Mesendoderm (in vitro differentiated cells): ENCODE measurements around the gene CKAP2.

ENCODE experiments used
- DNase-seq: peaks from one replicate; pipeline ENCODE4 v3.0.0; 2013
- H2AK5ac ChIP-seq: 2 replicates; pipeline ENCODE4 v1.6.1; 2013; ENCODE audit warnings: low read length, inconsistent platforms
- H2BK120ac ChIP-seq: 2 replicates; pipeline ENCODE4 v1.6.1; 2013; ENCODE audit warnings: low read depth, mild to moderate bottlenecking, low read length, moderate library complexity, mixed read lengths
- H2BK15ac ChIP-seq: replicated peaks from 2 replicates; pipeline ENCODE4 v1.6.1; 2013; ENCODE audit warnings: low read depth, mild to moderate bottlenecking, moderate library complexity
- H2BK5ac ChIP-seq: 2 replicates; pipeline ENCODE4 v1.6.1; 2013; ENCODE audit warnings: low read length, inconsistent platforms
- H3K18ac ChIP-seq: 2 replicates; pipeline ENCODE4 v1.6.1; 2013; ENCODE audit warnings: mild to moderate bottlenecking, low read length, mixed read lengths
- H3K23ac ChIP-seq: one replicate; pipeline ENCODE4 v1.6.1; 2013; ENCODE audit warnings: low read length
- H3K27ac ChIP-seq: 2 replicates; pipeline ENCODE4 v1.5.1; 2013; ENCODE audit warnings: low read depth, mild to moderate bottlenecking, inconsistent platforms, low read length, moderate library complexity
- H3K27me3 ChIP-seq: 2 replicates; pipeline ENCODE4 v1.6.1; 2013; ENCODE audit warnings: low read length, control low read depth, mild to moderate bottlenecking, inconsistent platforms; ENCODE audit not compliant: insufficient read depth, poor library complexity
- H3K36me3 ChIP-seq: 2 replicates; pipeline ENCODE4 v1.6.1; 2013; ENCODE audit warnings: low read length, inconsistent platforms; ENCODE audit not compliant: control insufficient read depth, insufficient read depth
- H3K4ac ChIP-seq: one replicate; pipeline ENCODE4 v1.6.1; 2013; ENCODE audit warnings: low read depth, mild to moderate bottlenecking, low read length, moderate library complexity
- H3K4me1 ChIP-seq: 2 replicates; pipeline ENCODE4 v1.6.1; 2013; ENCODE audit warnings: low read depth, low read length, inconsistent platforms; ENCODE audit not compliant: control insufficient read depth
- H3K4me2 ChIP-seq: 2 replicates; pipeline ENCODE4 v1.6.1; 2013; ENCODE audit warnings: low read length
- H3K4me3 ChIP-seq: 2 replicates; pipeline ENCODE4 v1.5.1; 2013; ENCODE audit warnings: mild to moderate bottlenecking, low read length
- H3K56ac ChIP-seq: one replicate; pipeline ENCODE4 v1.6.1; 2013; ENCODE audit warnings: low read length
- H3K79me1 ChIP-seq: 2 replicates; pipeline ENCODE4 v1.6.1; 2013; ENCODE audit warnings: low read length, inconsistent platforms
- H3K79me2 ChIP-seq: 2 replicates; pipeline ENCODE4 v1.6.1; 2013; ENCODE audit warnings: mild to moderate bottlenecking, low read length; ENCODE audit not compliant: control insufficient read depth, insufficient read depth
- H3K9ac ChIP-seq: 2 replicates; pipeline ENCODE4 v1.6.1; 2013; ENCODE audit warnings: low read length, inconsistent platforms
- H4K5ac ChIP-seq: one replicate; pipeline ENCODE4 v1.6.1; 2013; ENCODE audit warnings: low read length
- H4K8ac ChIP-seq: one replicate; pipeline ENCODE4 v1.6.1; 2013; ENCODE audit warnings: low read depth, mild to moderate bottlenecking, control low read depth, low read length, moderate library complexity
- WGBS: extraction: QIAGEN DNeasy Blood & Tissue Kit; methylation state at CpG from one replicate; pipeline ENCODE4 v1.1.7; 2013; ENCODE audit warnings: low lambda C conversion rate, missing lambda C conversion rate; ENCODE audit not compliant: insufficient coverage; ENCODE audit errors: extremely low coverage; 5-methylcytosine and 5-hydroxymethylcytosine counted together

The CKAP2 gene

DNA sequence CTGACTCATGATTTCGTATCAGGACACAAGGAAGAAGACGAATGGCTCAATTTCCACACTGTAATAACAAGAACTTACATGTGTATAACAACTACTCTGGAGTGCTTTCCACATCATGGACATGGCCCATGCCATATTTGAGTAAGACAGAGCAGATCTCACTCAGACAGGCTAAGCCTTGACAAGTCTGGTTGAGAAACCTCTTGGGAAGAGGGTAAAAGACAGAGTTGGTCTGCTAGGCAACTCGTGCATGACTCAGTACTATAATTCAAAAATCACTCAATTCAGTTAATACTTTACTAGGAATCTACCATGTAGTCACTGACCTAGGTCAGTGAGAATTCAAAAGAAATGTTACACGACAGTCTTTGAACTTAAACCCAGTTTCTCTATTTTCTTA lies 43.6 kb upstream of the CKAP2 start:
- WGBS, result no CpG with 5 or more reads among the region's 4 CpGs
- Histone ChIP-seq H3K4me3 (no peak overlapping the region), H2BK15ac (no peak overlapping the region), H4K5ac (no peak overlapping the region), H2AK5ac (no peak overlapping the region), H3K79me2 (no peaks in the 10 kb centered on the region), H2BK5ac (no peak overlapping the region), H2BK120ac (no peak overlapping the region), H3K4ac (no peak overlapping the region), H3K4me1 (no peaks in the 10 kb centered on the region), H3K18ac (no peak overlapping the region), H4K8ac (no peak overlapping the region), H3K79me1 (no peaks in the 10 kb centered on the region), H3K36me3 (peaks cover 1% of the 10 kb centered on the region), H3K23ac (no peak overlapping the region), H3K9ac (no peak overlapping the region), H3K4me2 (no peak overlapping the region), H3K27me3 (no peaks in the 10 kb centered on the region), H3K27ac (no peak overlapping the region), H3K56ac (no peak overlapping the region)
- DNase-seq, result no peak

DNA sequence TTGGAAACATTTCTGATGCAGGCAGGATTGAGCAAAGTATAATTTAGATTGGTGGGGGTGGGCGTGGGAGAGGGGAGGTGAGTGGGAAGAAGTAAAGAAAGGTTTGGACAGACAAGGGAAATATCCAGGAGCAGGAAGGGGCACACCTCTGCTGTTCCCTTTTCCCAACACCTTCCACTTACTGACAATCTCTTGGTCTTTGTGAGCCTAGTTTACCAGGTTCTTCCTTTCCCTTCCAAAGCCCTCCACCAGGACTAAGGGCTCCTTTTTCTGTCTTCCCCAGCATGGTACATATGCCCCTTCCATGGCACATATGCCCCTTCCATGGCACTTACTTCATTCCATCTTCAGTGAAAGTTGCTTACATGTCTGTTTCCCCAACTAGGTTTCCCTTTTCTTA lies 43.1 kb upstream of the CKAP2 start:
- no peak overlapping the region for H3K23ac ChIP-seq
- no peaks in the 10 kb centered on the region for H3K79me2 ChIP-seq
- H2BK15ac ChIP-seq, result no peak overlapping the region
- no peaks in the 10 kb centered on the region for H3K79me1 ChIP-seq
- H3K27ac ChIP-seq, result no peak overlapping the region
- H2AK5ac ChIP-seq, result no peak overlapping the region
- H3K4me2 ChIP-seq, result no peak overlapping the region
- no peak overlapping the region for H3K56ac ChIP-seq
- H3K9ac ChIP-seq, result no peak overlapping the region
- H3K18ac ChIP-seq, result no peak overlapping the region
- H2BK5ac ChIP-seq, result no peak overlapping the region
- no peak overlapping the region for H4K5ac ChIP-seq
- no peak overlapping the region for H3K4me3 ChIP-seq
- peaks cover 1% of the 10 kb centered on the region for H3K36me3 ChIP-seq
- no peaks in the 10 kb centered on the region for H3K4me1 ChIP-seq
- no peak overlapping the region for H3K4ac ChIP-seq
- H2BK120ac ChIP-seq, result no peak overlapping the region
- H4K8ac ChIP-seq, result no peak overlapping the region
- no peaks in the 10 kb centered on the region for H3K27me3 ChIP-seq
- no peak for DNase-seq
- no CpG with 5 or more reads among the region's 1 CpG for WGBS

DNA sequence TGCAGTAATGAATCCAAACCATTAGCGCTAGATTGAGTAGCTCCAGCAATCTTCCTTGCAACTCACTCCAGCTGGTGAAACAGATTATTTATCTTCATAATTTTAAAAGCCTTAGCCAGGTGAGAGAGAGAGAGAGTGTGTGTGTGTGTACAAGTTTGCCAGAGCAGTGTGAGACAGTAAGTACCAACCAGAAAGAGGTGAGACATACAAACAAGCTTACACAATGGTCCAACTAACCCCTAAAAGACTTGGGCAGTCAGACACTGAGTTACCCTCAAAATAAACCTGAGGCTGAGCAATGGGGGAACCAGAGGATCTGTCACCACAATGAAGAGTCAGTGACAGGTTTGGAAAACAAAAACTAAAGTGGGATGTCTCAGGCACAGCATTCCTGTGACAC lies 41.2 kb upstream of the CKAP2 start:
- Histone ChIP-seq H4K5ac (no peak overlapping the region), H3K79me1 (no peaks in the 10 kb centered on the region), H3K4me2 (no peak overlapping the region), H3K56ac (no peak overlapping the region), H4K8ac (no peak overlapping the region), H2BK120ac (no peak overlapping the region), H3K79me2 (no peaks in the 10 kb centered on the region), H3K4me3 (no peak overlapping the region), H3K27me3 (no peaks in the 10 kb centered on the region), H3K9ac (no peak overlapping the region), H3K4me1 (no peaks in the 10 kb centered on the region), H2BK5ac (no peak overlapping the region), H3K4ac (no peak overlapping the region), H3K23ac (no peak overlapping the region), H2AK5ac (no peak overlapping the region), H3K27ac (no peak overlapping the region), H3K18ac (no peak overlapping the region), H3K36me3 (peaks cover 1% of the 10 kb centered on the region), H2BK15ac (no peak overlapping the region)
- no peak for DNase-seq
- WGBS, result no CpG with 5 or more reads among the region's 1 CpG

DNA sequence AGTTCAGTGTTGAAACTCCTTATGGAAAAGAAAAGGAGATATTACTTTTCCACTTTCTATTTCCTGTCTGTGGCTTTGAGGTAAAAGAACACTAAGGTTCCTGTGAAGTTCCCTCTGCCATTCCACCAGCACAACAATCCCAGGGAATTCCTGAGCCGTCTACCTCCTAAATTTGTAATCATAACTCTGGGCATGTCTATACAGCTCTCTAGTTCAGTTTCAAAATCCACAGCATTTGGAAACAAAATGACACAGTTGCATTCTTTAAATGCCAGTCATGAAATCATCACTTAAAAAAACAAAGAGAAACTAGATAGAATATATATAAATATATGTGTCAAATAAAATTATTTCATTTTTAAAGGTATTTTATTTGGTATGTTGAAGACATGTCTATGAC lies 40.3 kb upstream of the CKAP2 start:
- Histone ChIP-seq H2AK5ac (no peak overlapping the region), H3K27me3 (no peaks in the 10 kb centered on the region), H3K4me1 (no peaks in the 10 kb centered on the region), H4K5ac (no peak overlapping the region), H3K79me1 (no peaks in the 10 kb centered on the region), H3K56ac (no peak overlapping the region), H2BK120ac (no peak overlapping the region), H3K9ac (no peak overlapping the region), H3K4ac (no peak overlapping the region), H3K4me3 (no peak overlapping the region), H2BK15ac (no peak overlapping the region), H3K36me3 (peaks cover 1% of the 10 kb centered on the region), H4K8ac (no peak overlapping the region), H3K27ac (no peak overlapping the region), H2BK5ac (no peak overlapping the region), H3K4me2 (no peak overlapping the region), H3K23ac (no peak overlapping the region), H3K79me2 (no peaks in the 10 kb centered on the region), H3K18ac (no peak overlapping the region)
- no CpG with 5 or more reads among the region's 1 CpG for WGBS
- no peak for DNase-seq

DNA sequence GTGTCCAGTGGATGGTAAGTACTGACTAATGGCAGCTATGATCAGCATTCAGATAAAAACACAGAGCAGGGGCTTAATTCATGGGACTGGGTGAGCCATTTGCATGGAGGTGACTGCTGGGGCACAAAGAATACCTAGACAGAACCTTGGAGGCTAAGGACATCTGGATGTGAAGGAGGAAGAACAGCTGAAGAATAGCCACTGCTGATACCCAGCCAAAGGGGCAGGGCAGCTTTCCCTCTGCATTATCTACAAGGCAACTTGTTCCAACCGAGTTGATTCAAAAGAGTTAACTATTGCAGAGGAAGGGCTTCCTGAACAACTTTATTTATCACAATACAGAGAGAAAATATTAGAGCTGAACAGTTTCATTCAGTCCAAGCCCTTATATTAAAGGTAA lies 36.2 kb upstream of the CKAP2 start:
- no peaks in the 10 kb centered on the region for H3K4me1 ChIP-seq
- H3K4me2 ChIP-seq, result no peak overlapping the region
- no peak overlapping the region for H2AK5ac ChIP-seq
- H3K36me3 ChIP-seq, result peaks cover 1% of the 10 kb centered on the region
- no peak overlapping the region for H3K18ac ChIP-seq
- no peaks in the 10 kb centered on the region for H3K27me3 ChIP-seq
- H3K9ac ChIP-seq, result no peak overlapping the region
- H2BK120ac ChIP-seq, result no peak overlapping the region
- no peaks in the 10 kb centered on the region for H3K79me1 ChIP-seq
- DNase-seq, result no peak
- no peak overlapping the region for H4K8ac ChIP-seq
- H2BK5ac ChIP-seq, result no peak overlapping the region
- H3K56ac ChIP-seq, result no peak overlapping the region
- H3K4me3 ChIP-seq, result no peak overlapping the region
- no peaks in the 10 kb centered on the region for H3K79me2 ChIP-seq
- no peak overlapping the region for H3K27ac ChIP-seq
- no peak overlapping the region for H4K5ac ChIP-seq
- no peak overlapping the region for H3K4ac ChIP-seq
- H2BK15ac ChIP-seq, result no peak overlapping the region
- WGBS, result no CpG with 5 or more reads among the region's 1 CpG
- no peak overlapping the region for H3K23ac ChIP-seq

DNA sequence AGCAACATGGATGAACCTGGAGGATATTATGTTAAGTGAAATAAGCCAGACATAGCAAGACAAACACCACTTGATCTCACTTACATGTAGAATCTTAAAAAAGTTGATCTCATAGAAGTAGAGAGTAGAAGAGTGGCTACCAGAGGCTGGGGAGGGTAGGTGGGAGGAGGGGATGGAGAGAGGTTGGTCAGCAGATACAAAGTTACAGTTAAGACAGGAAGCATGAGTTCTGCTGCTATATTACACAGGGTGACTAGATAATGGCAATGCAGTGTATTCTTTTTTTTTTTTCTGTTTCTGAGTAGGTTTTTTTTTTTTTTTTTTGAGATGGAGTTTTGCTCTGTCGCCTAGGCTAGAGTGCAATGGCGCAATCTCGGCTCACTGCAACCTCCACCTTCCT lies 34.1 kb upstream of the CKAP2 start:
- H2BK15ac ChIP-seq, result no peak overlapping the region
- H3K18ac ChIP-seq, result no peak overlapping the region
- H3K4ac ChIP-seq, result no peak overlapping the region
- no peaks in the 10 kb centered on the region for H3K36me3 ChIP-seq
- no peaks in the 10 kb centered on the region for H3K79me1 ChIP-seq
- no peak overlapping the region for H3K4me3 ChIP-seq
- no peaks in the 10 kb centered on the region for H3K4me1 ChIP-seq
- no peak overlapping the region for H3K23ac ChIP-seq
- no peak overlapping the region for H3K27ac ChIP-seq
- no CpG with 5 or more reads among the region's 3 CpGs for WGBS
- no peak overlapping the region for H4K8ac ChIP-seq
- no peak overlapping the region for H2AK5ac ChIP-seq
- no peak overlapping the region for H3K4me2 ChIP-seq
- no peak for DNase-seq
- H2BK5ac ChIP-seq, result no peak overlapping the region
- H2BK120ac ChIP-seq, result no peak overlapping the region
- H3K27me3 ChIP-seq, result no peaks in the 10 kb centered on the region
- no peaks in the 10 kb centered on the region for H3K79me2 ChIP-seq
- H3K9ac ChIP-seq, result no peak overlapping the region
- no peak overlapping the region for H3K56ac ChIP-seq
- no peak overlapping the region for H4K5ac ChIP-seq
